Activated CD4-positive, CD25-positive, alpha-beta regulatory T cell (primary cell): ENCODE measurements around the gene LTA4H.

Experiments
- DNase-seq, 4 experiments: peaks; one replicate each; lab custom pipeline; 2025; lab: John Stamatoyannopoulos, UW

LTA4H gene

GRCh38 chr12:96034621-96035282 is 635 bp downstream of the LTA4H start:
- DNase-seq = no peak

- no peak for DNase-seq
These were observed 1.6 kb downstream of the LTA4H start for GRCh38 chr12:96033549-96034389.

GRCh38 chr12:96029826-96030225 is 5.6 kb downstream of the LTA4H start:
- DNase-seq = no peak

- DNase-seq = no peak
These were observed 6.8 kb downstream of the LTA4H start for GRCh38 chr12:96028538-96028937.

- DNase-seq = no peak
These were observed 9.1 kb downstream of the LTA4H start for GRCh38 chr12:96026331-96026730.

GRCh38 chr12:96025518-96025917 is 9.9 kb downstream of the LTA4H start:
- no peak for DNase-seq

GRCh38 chr12:96020314-96021003 is 14.9 kb downstream of the LTA4H start:
- no peak for DNase-seq

- DNase-seq = no peak
These were observed 19.7 kb downstream of the LTA4H start for GRCh38 chr12:96015672-96016071.

GRCh38 chr12:96014943-96015599 is 20.3 kb downstream of the LTA4H start:
- DNase-seq = no peak

GRCh38 chr12:96007729-96008128 is 27.7 kb downstream of the LTA4H start:
- DNase-seq = no peak

- no peak for DNase-seq
These were observed 28.7 kb downstream of the LTA4H start for GRCh38 chr12:96006727-96007126.

GRCh38 chr12:96000858-96001257 is 34.5 kb downstream of the LTA4H start:
- DNase-seq = no peak

- DNase-seq = no peak
These were observed 35.9 kb downstream of the LTA4H start for GRCh38 chr12:95999484-95999883.

GRCh38 chr12:95998611-95999286 is 36.6 kb downstream of the LTA4H start:
- DNase-seq = peak in 2 of 4 experiments; percentile 2 to 7

GRCh38 chr12:95997911-95998510 is 37.4 kb downstream of the LTA4H start:
- no peak for DNase-seq

- no peak for DNase-seq
These were observed 38.1 kb downstream of the LTA4H start for GRCh38 chr12:95997276-95997675.

GRCh38 chr12:95996034-95996658 is 39.2 kb downstream of the LTA4H start, which contains the start of gene HAL:
Gene HAL (minus strand): TSS chr12:95996344. CDS start chr12:95995910, 434 bp downstream.
- no peak for DNase-seq

- no peak for DNase-seq
These were observed 40.0 kb downstream of the LTA4H start for GRCh38 chr12:95995238-95996031.

- no peak for DNase-seq
These were observed 40.9 kb downstream of the LTA4H start for GRCh38 chr12:95994476-95994875.

GRCh38 chr12:95993907-95994306 is 41.5 kb downstream of the LTA4H start:
- no peak for DNase-seq
